ENCODE measurements around the gene PPP1R1B.

- TF ChIP-seq CTCF (IDR thresholded peaks at IDR 0.05) = no peak
- no peak for TF ChIP-seq POLR2A (IDR thresholded peaks at IDR 0.05)
Measured at GRCh38 chr17:39581071-39581758, 45.5 kb upstream of the PPP1R1B start.

Data from gastroesophageal sphincter (tissue), 3 donors.